HEK293 (cell line): ENCODE results near the gene CYP27A1.

Experiments
- REPIN1 ChIP-seq: fragments of 450-650 bp; formaldehyde crosslinking; IDR thresholded peaks from 2 replicates; pipeline ENCODE4 v1.5.1; 2017; ENCODE audit warnings: missing biosample characterization, missing genetic modification characterization, low read depth
- SETDB1 ChIP-seq: IDR thresholded peaks from one replicate; pipeline ENCODE4 v1.6.1; 2017; ENCODE audit warnings: mild to moderate bottlenecking, low read length, moderate library complexity, mixed read lengths; ENCODE audit not compliant: insufficient read length
- ZNF23 ChIP-seq: fragments of 450-650 bp; formaldehyde crosslinking; IDR thresholded peaks from 2 replicates; pipeline ENCODE4 v1.5.1; 2016; ENCODE audit warnings: missing biosample characterization, missing genetic modification characterization, borderline replicate concordance
- ZNF24 ChIP-seq: fragments of 450-650 bp; formaldehyde crosslinking; IDR thresholded peaks from 2 replicates; pipeline ENCODE4 v1.5.1; 2016; ENCODE audit warnings: missing biosample characterization, missing genetic modification characterization
- ZNF335 ChIP-seq: fragments of 450-650 bp; formaldehyde crosslinking; conservative IDR thresholded peaks from 2 replicates; pipeline ENCODE4 v1.5.1; 2016; ENCODE audit warnings: missing biosample characterization, missing genetic modification characterization
- ZNF558 ChIP-seq: fragments of 450-650 bp; formaldehyde crosslinking; IDR thresholded peaks from 2 replicates; pipeline ENCODE4 v1.5.1; 2016; ENCODE audit warnings: missing biosample characterization, missing genetic modification characterization
- ZNF76 ChIP-seq: fragments of 450-650 bp; formaldehyde crosslinking; IDR thresholded peaks from 2 replicates; pipeline ENCODE4; 2016; ENCODE audit warnings: low read depth, missing biosample characterization, missing genetic modification characterization, borderline replicate concordance
- ZNF791 ChIP-seq: fragments of 450-650 bp; formaldehyde crosslinking; IDR thresholded peaks from 2 replicates; pipeline ENCODE4 v1.5.1; 2016; ENCODE audit warnings: missing biosample characterization, missing genetic modification characterization
- TF ChIP-seq, protein P1 (sequence below): fragments of 450-650 bp; formaldehyde crosslinking; IDR thresholded peaks from 2 replicates; pipeline ENCODE4 v1.5.1; 2016; ENCODE audit warnings: missing biosample characterization, missing genetic modification characterization
- TF ChIP-seq, protein P2 (sequence below): fragments of 450-650 bp; formaldehyde crosslinking; IDR thresholded peaks from 2 replicates; pipeline ENCODE4 v1.5.1; 2016; ENCODE audit warnings: missing biosample characterization, missing genetic modification characterization
- TF ChIP-seq, protein P3 (sequence below): fragments of 450-650 bp; formaldehyde crosslinking; IDR thresholded peaks from 2 replicates; pipeline ENCODE4 v1.5.1; 2016; ENCODE audit warnings: missing biosample characterization, missing genetic modification characterization, low read depth
- TF ChIP-seq, protein P4 (sequence below): IDR thresholded peaks from 2 replicates; pipeline ENCODE4 v1.6.1; 2011; ENCODE audit warnings: mild to moderate bottlenecking, low read depth, low read length, borderline replicate concordance
- TF ChIP-seq, protein P5 (sequence below): fragments of 450-650 bp; formaldehyde crosslinking; IDR thresholded peaks from 2 replicates; pipeline ENCODE4 v1.5.1; 2016; ENCODE audit warnings: missing biosample characterization, missing genetic modification characterization

DNA sequence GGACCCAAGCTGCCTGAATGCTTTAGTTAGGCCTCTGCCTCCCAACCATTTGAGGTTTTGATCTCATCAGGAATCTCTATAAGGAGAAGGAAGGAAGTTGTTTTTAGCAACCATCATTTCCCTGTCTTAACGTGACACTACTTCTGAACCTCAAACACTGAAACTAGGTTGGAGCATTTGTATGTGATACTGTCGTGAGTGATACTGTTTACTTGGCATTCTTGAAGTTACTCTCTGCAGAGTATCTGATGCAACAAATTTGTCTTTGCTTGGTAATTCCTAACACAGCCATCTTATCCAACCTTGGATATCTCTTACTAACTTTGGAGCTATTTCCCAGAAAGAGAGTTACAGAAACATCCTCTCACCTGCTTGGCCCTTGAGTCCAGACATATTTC, 49.2 kb upstream of the CYP27A1 start:
- TF ChIP-seq, protein P1, sequence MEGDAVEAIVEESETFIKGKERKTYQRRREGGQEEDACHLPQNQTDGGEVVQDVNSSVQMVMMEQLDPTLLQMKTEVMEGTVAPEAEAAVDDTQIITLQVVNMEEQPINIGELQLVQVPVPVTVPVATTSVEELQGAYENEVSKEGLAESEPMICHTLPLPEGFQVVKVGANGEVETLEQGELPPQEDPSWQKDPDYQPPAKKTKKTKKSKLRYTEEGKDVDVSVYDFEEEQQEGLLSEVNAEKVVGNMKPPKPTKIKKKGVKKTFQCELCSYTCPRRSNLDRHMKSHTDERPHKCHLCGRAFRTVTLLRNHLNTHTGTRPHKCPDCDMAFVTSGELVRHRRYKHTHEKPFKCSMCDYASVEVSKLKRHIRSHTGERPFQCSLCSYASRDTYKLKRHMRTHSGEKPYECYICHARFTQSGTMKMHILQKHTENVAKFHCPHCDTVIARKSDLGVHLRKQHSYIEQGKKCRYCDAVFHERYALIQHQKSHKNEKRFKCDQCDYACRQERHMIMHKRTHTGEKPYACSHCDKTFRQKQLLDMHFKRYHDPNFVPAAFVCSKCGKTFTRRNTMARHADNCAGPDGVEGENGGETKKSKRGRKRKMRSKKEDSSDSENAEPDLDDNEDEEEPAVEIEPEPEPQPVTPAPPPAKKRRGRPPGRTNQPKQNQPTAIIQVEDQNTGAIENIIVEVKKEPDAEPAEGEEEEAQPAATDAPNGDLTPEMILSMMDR = no peak
- TF ChIP-seq ZNF23 (tag by site-specific recombination) (no peak), ZNF24 (tag by site-specific recombination) (no peak), SETDB1 (no peak), REPIN1 (no peak), ZNF335 (no peak), ZNF558 (tag by site-specific recombination) (no peak), ZNF791 (tag by site-specific recombination) (no peak), ZNF76 (no peak)
- TF ChIP-seq, protein P2, sequence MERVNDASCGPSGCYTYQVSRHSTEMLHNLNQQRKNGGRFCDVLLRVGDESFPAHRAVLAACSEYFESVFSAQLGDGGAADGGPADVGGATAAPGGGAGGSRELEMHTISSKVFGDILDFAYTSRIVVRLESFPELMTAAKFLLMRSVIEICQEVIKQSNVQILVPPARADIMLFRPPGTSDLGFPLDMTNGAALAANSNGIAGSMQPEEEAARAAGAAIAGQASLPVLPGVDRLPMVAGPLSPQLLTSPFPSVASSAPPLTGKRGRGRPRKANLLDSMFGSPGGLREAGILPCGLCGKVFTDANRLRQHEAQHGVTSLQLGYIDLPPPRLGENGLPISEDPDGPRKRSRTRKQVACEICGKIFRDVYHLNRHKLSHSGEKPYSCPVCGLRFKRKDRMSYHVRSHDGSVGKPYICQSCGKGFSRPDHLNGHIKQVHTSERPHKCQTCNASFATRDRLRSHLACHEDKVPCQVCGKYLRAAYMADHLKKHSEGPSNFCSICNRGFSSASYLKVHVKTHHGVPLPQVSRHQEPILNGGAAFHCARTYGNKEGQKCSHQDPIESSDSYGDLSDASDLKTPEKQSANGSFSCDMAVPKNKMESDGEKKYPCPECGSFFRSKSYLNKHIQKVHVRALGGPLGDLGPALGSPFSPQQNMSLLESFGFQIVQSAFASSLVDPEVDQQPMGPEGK (tag by site-specific recombination) = no peak
- TF ChIP-seq, protein P3, sequence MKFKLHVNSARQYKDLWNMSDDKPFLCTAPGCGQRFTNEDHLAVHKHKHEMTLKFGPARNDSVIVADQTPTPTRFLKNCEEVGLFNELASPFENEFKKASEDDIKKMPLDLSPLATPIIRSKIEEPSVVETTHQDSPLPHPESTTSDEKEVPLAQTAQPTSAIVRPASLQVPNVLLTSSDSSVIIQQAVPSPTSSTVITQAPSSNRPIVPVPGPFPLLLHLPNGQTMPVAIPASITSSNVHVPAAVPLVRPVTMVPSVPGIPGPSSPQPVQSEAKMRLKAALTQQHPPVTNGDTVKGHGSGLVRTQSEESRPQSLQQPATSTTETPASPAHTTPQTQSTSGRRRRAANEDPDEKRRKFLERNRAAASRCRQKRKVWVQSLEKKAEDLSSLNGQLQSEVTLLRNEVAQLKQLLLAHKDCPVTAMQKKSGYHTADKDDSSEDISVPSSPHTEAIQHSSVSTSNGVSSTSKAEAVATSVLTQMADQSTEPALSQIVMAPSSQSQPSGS (tag by site-specific recombination) = no peak
- TF ChIP-seq, protein P4, sequence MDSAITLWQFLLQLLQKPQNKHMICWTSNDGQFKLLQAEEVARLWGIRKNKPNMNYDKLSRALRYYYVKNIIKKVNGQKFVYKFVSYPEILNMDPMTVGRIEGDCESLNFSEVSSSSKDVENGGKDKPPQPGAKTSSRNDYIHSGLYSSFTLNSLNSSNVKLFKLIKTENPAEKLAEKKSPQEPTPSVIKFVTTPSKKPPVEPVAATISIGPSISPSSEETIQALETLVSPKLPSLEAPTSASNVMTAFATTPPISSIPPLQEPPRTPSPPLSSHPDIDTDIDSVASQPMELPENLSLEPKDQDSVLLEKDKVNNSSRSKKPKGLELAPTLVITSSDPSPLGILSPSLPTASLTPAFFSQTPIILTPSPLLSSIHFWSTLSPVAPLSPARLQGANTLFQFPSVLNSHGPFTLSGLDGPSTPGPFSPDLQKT = no peak
- TF ChIP-seq, protein P5, sequence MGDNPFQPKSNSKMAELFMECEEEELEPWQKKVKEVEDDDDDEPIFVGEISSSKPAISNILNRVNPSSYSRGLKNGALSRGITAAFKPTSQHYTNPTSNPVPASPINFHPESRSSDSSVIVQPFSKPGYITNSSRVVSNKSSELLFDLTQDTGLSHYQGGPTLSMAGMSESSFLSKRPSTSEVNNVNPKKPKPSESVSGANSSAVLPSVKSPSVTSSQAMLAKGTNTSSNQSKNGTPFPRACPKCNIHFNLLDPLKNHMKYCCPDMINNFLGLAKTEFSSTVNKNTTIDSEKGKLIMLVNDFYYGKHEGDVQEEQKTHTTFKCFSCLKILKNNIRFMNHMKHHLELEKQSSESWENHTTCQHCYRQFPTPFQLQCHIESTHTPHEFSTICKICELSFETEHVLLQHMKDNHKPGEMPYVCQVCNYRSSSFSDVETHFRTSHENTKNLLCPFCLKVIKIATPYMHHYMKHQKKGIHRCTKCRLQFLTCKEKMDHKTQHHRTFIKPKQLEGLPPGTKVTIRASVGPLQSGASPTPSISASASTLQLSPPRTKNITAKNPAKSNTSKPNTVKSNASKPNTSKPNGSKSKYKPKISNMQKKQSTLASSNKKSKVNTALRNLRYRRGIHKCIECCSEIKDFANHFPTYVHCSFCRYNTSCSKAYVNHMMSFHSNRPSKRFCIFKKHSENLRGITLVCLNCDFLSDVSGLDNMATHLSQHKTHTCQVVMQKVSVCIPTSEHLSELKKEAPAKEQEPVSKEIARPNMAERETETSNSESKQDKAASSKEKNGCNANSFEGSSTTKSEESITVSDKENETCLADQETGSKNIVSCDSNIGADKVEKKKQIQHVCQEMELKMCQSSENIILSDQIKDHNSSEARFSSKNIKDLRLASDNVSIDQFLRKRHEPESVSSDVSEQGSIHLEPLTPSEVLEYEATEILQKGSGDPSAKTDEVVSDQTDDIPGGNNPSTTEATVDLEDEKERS (tag by site-specific recombination) = no peak
